IPS-15b (cell line): ENCODE measurements around the gene ZNF281.

ENCODE experiments used
- H3K27me3 ChIP-seq: one replicate; pipeline ENCODE4 v1.6.1; 2013; ENCODE audit warnings: low read length; ENCODE audit not compliant: control insufficient read depth, insufficient read depth
- H3K36me3 ChIP-seq: one replicate; pipeline ENCODE4 v1.6.1; 2013; ENCODE audit warnings: low read length; ENCODE audit not compliant: control insufficient read depth, insufficient read depth
- H3K4me1 ChIP-seq: one replicate; pipeline ENCODE4 v1.6.1; 2013; ENCODE audit warnings: mild to moderate bottlenecking, low read length; ENCODE audit not compliant: control insufficient read depth, insufficient read depth
- H3K4me3 ChIP-seq: one replicate; pipeline ENCODE4 v1.5.1; 2013; ENCODE audit warnings: low read depth, low read length
- H3K9ac ChIP-seq: one replicate; pipeline ENCODE4 v1.6.1; 2013; ENCODE audit warnings: low read depth, mild to moderate bottlenecking, low read length
- H3K9me3 ChIP-seq: one replicate; pipeline ENCODE4 v1.6.1; 2013; ENCODE audit warnings: mild to moderate bottlenecking, low read length; ENCODE audit not compliant: control insufficient read depth, insufficient read depth

The ZNF281 gene

DNA sequence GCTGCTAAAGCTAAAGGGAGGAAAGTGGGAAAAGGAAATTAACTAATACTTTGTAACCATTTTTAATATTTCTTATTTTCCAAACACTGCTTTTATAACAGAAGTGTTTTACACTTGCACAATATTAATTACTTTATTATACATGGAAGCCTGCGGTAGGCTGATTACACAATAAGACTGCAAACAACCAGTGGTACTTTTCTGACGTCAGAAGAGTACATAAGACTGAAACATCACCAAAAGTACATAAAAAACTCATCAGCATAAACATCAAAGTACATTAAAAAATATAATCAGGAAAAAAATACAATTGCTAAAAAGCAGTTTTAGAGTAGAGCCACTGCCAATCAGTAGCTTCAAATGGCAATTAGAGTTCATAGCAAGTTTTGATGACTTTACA, 4.6 kb downstream of the ZNF281 start:
- peaks cover 29% of the 10 kb centered on the region for H3K36me3 ChIP-seq
- H3K4me3 ChIP-seq, result peak overlapping the region; percentile 71
- H3K9me3 ChIP-seq, result no peaks in the 10 kb centered on the region
- H3K4me1 ChIP-seq, result peaks cover 27% of the 10 kb centered on the region
- H3K27me3 ChIP-seq, result no peaks in the 10 kb centered on the region
- no peak overlapping the region for H3K9ac ChIP-seq

DNA sequence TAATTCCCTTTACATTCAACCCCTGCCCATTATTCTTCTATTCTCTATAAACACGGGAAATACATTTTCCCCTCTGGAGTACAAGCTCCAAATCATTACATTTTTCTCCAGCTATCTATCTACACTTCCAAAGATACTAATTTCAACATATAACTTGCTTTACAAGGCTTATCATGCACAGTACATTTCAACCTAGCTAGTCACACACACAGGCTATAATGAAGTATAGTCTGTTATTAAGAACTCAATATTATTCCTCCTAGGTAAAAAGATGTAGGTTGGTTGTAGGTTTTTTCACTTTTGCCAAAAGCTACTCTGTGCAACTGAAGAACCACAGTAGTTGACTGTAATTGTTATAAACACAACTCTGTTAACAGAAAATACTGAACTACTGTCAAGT, 8.1 kb downstream of the ZNF281 start:
- Histone ChIP-seq H3K4me1 (peaks cover 12% of the 10 kb centered on the region), H3K9ac (no peak overlapping the region), H3K4me3 (no peak overlapping the region), H3K36me3 (peaks cover 7% of the 10 kb centered on the region), H3K9me3 (no peaks in the 10 kb centered on the region), H3K27me3 (no peaks in the 10 kb centered on the region)

DNA sequence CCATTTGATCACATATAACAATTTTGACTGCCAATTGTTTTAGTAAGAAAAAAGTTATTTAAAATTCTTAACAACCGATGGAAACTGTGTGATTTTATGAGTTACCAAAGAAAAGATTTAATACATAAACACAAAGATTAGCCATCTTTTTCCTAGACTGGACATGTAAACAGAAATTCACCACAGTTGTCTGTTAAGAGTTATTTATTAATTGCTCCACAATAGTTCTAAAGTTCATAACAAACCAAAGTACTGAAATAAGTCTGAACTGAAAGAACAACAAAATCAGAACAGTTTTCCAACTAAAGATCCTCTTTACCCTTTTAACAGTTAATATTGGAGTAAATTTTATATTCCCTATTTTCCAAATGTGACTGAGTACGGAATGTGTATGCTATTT, 8.6 kb downstream of the ZNF281 start:
- H3K27me3 ChIP-seq, result no peaks in the 10 kb centered on the region
- no peaks in the 10 kb centered on the region for H3K9me3 ChIP-seq
- no peak overlapping the region for H3K9ac ChIP-seq
- H3K36me3 ChIP-seq, result peaks cover 7% of the 10 kb centered on the region
- H3K4me3 ChIP-seq, result no peak overlapping the region
- peaks cover 16% of the 10 kb centered on the region for H3K4me1 ChIP-seq

DNA sequence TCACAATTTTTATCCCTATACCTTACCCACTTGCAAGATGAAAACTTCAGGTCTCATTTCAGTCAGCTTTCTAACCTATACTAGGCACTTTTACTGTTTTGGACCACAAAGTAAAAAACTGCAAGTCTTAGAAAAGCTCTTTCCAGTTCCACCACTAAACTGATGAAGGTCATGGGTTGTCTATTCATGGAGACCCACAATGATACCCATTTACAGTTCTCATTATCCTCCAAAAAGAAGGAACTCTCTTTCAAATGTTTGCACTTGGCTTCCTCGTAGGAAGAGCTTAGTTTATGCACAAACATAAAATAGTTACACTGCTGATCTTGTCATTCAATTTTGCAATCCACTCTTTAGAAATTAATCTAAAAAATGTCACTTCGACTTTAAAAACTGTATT, 9.3 kb downstream of the ZNF281 start:
- H3K27me3 ChIP-seq, result no peaks in the 10 kb centered on the region
- H3K9ac ChIP-seq, result no peak overlapping the region
- no peaks in the 10 kb centered on the region for H3K9me3 ChIP-seq
- H3K36me3 ChIP-seq, result peaks cover 2% of the 10 kb centered on the region
- peaks cover 19% of the 10 kb centered on the region for H3K4me1 ChIP-seq
- H3K4me3 ChIP-seq, result no peak overlapping the region

DNA sequence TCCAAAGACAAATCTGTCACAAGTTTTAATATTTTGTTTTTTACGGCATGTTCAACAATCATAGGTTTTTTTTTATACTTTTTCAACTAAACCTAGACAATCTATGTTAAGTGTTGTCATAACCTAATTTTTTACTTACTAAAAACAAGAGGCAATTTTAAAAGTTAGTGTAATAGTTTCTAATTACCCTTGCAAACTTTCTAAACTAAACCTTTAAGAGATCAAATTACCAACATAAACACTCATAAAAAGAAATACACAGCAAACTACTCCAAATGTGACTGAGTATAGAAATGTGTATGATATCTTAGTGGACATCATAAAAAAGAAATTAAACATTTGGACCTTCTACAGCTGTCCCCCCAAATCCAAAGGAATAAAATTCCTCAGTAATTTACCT, 10.0 kb downstream of the ZNF281 start:
- Histone ChIP-seq H3K27me3 (no peaks in the 10 kb centered on the region), H3K9me3 (no peaks in the 10 kb centered on the region), H3K4me3 (no peak overlapping the region), H3K4me1 (peaks cover 24% of the 10 kb centered on the region), H3K9ac (no peak overlapping the region), H3K36me3 (no peaks in the 10 kb centered on the region)

DNA sequence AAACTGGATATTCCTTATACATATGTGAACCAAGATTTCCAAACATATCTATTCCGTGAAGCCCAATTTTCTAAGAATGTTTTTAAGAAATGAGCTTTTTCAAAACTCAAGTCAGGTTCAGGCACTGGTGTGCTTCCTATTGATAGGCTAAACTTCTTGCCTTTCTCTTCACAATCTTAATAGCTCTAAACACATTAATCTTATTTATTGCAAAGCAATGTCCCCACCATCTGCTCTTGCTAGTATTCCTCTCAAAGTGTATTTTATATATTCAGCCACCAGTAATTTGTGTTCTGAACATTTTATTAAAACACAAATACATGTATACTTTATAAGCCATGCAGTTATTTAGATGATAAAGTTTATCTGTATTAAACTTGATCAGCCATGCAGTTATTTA, 11.5 kb downstream of the ZNF281 start:
- no peaks in the 10 kb centered on the region for H3K27me3 ChIP-seq
- peaks cover 24% of the 10 kb centered on the region for H3K4me1 ChIP-seq
- H3K9me3 ChIP-seq, result no peaks in the 10 kb centered on the region
- H3K36me3 ChIP-seq, result no peaks in the 10 kb centered on the region
- H3K9ac ChIP-seq, result no peak overlapping the region
- no peak overlapping the region for H3K4me3 ChIP-seq

DNA sequence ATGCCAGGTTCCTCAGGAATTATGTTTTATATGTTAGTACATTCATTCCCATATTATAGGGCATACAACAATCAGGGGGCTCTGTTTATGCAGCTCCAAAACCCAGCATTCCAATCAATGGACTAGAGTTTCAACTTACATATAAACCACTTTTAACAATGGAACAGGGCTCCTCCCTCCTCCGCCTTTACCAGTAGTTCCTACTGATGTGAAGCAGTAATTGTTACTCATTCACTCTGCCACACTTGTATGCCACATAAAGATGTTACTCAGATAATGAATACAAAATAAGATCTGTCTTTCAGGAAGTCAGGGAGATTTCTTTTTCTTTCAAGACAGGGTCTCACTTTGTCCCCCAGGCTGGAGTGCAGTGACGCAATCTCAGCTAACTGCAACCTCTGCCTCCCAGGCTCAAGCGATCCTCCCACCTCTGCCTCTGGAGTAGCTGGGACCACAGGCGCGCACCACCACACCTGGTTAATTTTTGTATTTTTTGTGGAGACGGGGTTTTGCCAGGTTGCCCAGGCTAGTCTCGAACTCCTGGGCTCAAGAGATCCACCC, 17.1 kb downstream of the ZNF281 start:
- peak overlapping the region; percentile 28 for H3K9ac ChIP-seq

DNA sequence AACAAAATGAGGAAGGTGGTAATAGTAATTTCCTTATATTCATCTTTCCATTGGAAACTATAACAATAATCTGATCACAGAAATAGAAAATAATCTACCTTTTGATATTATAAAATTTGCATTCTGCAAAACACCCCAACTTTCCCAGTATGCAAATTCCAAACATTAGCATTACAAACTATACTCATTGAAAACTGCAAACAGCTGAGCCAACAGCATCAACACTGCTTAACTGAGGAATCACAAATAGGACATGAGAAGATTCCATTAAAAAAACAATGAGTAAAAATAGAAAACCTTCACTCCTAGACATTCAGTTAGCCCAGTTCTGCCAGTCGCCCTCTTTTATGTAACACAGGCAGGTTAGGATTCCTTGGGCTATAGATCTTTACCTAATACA, 18.1 kb downstream of the ZNF281 start:
- H3K27me3 ChIP-seq, result no peaks in the 10 kb centered on the region
- H3K36me3 ChIP-seq, result no peaks in the 10 kb centered on the region
- H3K4me1 ChIP-seq, result peaks cover 40% of the 10 kb centered on the region
- H3K4me3 ChIP-seq, result peak overlapping the region; percentile 16
- no peaks in the 10 kb centered on the region for H3K9me3 ChIP-seq
- peak overlapping the region; percentile 28 for H3K9ac ChIP-seq

More for the DNA sequence above, 17.1 kb downstream of the ZNF281 start:
- Histone ChIP-seq H3K9me3 (no peaks in the 10 kb centered on the region), H3K4me1 (peaks cover 41% of the 10 kb centered on the region), H3K27me3 (no peaks in the 10 kb centered on the region), H3K36me3 (no peaks in the 10 kb centered on the region), H3K4me3 (peak overlapping the region; percentile 16)

DNA sequence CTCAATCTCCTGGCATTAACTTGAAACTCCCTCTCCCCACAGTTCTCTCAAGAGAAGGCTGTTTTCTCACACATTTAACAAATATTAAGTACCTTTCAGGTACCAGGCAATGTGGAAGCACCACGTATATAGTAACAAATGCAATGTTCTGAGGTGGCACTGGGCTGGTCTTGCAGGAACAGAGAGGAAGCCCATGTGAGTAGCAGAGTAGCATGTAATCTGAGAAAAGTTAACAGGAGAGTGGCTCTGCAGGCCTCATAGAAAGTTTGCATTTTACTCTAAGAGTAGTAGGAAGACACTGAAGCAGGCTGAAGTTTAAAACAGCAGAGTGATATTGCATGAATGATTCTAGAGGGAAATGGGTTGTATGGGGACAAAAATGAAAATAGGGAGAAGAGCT, 21.0 kb downstream of the ZNF281 start:
- no peaks in the 10 kb centered on the region for H3K36me3 ChIP-seq
- no peak overlapping the region for H3K4me3 ChIP-seq
- H3K9ac ChIP-seq, result no peak overlapping the region
- H3K27me3 ChIP-seq, result no peaks in the 10 kb centered on the region
- H3K9me3 ChIP-seq, result no peaks in the 10 kb centered on the region
- H3K4me1 ChIP-seq, result peaks cover 28% of the 10 kb centered on the region

DNA sequence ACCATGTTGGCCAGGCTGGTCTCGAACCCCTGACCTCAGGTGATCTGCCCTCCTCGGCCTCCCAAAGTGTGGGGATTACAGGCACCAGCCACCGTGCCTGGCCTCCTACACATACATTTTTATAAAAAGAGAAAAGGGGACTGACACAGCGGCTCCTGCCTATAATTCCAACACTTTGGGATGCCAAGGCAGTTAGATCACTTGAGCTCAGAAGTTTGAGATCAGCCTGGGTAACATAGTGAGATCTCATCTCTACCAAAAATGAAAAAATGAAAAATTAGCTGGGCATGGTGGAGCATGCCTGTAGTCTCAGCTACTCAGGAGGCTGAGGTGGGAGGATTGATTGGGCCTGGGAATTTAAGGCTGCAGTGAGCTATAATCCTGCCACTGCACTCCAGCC, 23.4 kb downstream of the ZNF281 start:
- H3K27me3 ChIP-seq, result no peaks in the 10 kb centered on the region
- H3K36me3 ChIP-seq, result no peaks in the 10 kb centered on the region
- peaks cover 16% of the 10 kb centered on the region for H3K4me1 ChIP-seq
- no peaks in the 10 kb centered on the region for H3K9me3 ChIP-seq
- H3K4me3 ChIP-seq, result no peak overlapping the region
- no peak overlapping the region for H3K9ac ChIP-seq

DNA sequence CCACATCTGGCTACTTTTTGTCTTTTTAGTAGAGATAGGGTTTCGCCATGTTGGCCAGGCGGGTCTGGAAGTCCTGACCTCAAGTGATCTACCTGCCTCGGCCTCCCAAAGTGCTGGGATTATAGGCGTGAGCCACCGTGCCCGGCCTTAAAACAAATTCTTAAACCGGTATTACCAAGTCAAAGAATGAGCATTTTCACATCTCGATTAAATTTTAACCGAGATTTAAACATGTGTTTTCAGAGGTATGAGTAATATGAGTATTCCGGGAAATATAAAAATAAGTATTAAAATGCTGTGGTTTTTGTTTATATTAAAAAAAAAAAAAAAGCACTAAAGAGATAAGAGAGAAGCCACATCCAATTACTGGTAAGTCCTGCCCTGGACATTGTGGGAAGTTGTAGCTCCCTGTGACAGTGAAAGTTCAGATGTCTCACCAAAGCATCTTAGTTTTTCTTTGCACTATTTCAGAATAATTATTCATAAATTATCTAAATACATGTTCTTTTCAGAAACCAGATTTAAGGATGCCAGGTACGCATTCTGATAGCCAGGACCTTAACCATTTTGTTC, 24.9 kb downstream of the ZNF281 start:
- Histone ChIP-seq H3K4me1 (peaks cover 14% of the 10 kb centered on the region), H3K9me3 (no peaks in the 10 kb centered on the region), H3K4me3 (no peak overlapping the region), H3K9ac (no peak overlapping the region), H3K27me3 (no peaks in the 10 kb centered on the region), H3K36me3 (no peaks in the 10 kb centered on the region)

DNA sequence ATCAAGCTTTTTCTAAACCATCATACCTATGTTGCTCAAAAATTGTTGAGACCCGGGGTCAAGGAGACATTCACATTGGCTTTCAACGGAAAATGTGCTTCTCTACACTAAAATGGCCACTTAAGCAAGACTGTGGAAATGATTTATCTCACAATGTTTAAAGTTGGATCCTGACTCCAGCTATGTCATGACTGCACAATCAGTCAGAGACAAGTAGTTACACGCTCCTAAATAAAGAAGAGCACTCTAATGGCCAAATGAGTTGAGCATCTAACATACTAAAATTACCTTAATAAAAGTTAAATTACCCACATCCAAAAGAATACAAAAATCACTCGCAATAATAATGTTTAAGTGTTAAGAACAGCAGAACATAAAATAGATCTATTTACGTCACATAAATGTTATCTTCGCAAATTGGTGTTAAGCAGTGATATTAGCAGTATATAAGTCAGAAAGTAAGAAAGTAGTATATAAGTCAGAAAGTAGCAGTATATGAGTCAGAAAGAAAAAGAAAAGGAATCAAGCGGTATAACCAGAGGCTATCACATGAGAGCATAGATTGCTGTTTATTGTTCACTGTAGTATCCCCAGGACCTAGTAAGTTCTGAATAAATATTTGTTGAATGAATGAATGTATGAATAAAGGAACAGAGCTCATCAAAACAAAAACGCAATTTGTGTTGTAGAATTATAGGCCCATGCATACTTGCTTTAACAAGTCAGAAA, 28.4 kb downstream of the ZNF281 start:
- H3K4me3 ChIP-seq, result no peak overlapping the region
- no peak overlapping the region for H3K9ac ChIP-seq
- H3K4me1 ChIP-seq, result peaks cover 14% of the 10 kb centered on the region
- no peaks in the 10 kb centered on the region for H3K36me3 ChIP-seq
- no peaks in the 10 kb centered on the region for H3K27me3 ChIP-seq
- no peaks in the 10 kb centered on the region for H3K9me3 ChIP-seq
